GM18517 (cell line): Measurements from ENCODE around the gene MSI2.
"Not testable (repeated sequence)": the region's sequence is repeated elsewhere in the genome, so short reads cannot be mapped to it uniquely, and the experiment has no call there.

Source experiments
- ATAC-seq: cut with Tn5 transposase; IDR thresholded peaks from one replicate; pipeline ENCODE4 v1.9.1; 2021; ENCODE audit warnings: mild to moderate bottlenecking, moderate library complexity; ENCODE audit not compliant: unreplicated experiment

MSI2 gene

GRCh38 chr17:57255776-57256681 is at the start of gene MSI2:
MSI2 (plus strand) TSS chr17:57256523; CDS start chr17:57256743, 220 bp downstream.
- no peak for ATAC-seq

GRCh38 chr17:57206928-57207327 is 49.4 kb upstream of the MSI2 start:
- ATAC-seq, result no peak

GRCh38 chr17:57207396-57207795 is 48.9 kb upstream of the MSI2 start:
- no peak for ATAC-seq

- no peak for ATAC-seq
Observed at GRCh38 chr17:57210224-57210553, 46.1 kb upstream of the MSI2 start.

DNA sequence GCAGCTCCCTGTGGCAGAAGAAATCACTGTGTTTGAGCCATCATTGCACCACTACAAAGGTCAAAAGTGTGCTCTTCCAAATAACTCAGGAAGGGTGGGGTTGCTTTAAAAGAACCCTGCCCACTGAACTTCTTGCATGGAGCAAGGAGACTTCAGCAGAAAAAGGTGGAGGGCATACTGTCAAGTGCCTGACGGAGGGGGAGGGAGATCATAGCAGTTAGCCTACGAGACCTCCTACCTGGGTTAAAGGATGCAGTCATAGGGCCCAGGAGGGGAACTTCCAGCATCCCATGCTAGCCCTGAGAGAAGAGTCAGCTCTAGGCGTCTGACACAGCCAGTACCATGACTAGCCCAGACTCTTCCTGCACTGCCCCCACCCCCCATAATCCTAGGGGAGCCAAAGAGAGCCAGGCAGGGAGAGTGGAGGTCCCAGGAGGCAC is 45.3 kb upstream of the MSI2 start:
- ATAC-seq, result no peak

- ATAC-seq, result no peak
Observed at GRCh38 chr17:57211543-57211942, 44.8 kb upstream of the MSI2 start.

DNA sequence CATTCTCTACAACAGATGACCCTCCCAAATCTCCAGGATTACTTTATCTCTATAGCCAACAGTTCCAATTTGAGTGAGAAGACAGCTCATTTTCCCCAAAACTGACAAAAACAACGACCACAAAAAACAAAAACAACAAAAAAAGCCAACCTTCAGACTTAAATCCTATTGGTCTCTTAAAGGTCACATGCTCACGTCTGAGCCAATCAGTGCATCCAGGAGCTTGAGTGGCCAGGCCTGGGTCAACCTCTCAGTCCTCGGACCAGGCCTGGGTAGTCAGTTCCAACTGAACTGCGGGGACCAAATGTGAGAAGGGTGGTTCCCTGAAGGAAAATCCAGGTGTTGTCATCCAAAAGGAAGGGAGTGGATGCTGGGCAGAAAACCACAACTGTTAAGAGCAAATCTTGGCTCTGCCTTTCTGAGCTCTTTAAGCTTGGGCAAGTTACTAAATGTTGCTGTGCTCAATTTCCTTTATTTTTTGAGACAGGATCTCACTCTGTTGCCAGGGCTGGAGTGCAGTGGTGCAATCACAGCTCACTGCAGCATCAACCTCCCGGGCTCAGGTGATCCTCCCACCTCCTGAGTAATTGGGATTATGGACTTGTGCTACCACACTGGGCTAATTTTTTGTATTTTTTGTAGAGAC is 43.0 kb upstream of the MSI2 start:
- ATAC-seq, result no peak

GRCh38 chr17:57215317-57215716 is 41.0 kb upstream of the MSI2 start:
- no peak for ATAC-seq

- ATAC-seq, result no peak
Observed at GRCh38 chr17:57221366-57222350, 34.7 kb upstream of the MSI2 start.

GRCh38 chr17:57222422-57222821 is 33.9 kb upstream of the MSI2 start:
- not testable (repeated sequence) for ATAC-seq

- ATAC-seq, result no peak
Observed at GRCh38 chr17:57225127-57225526, 31.2 kb upstream of the MSI2 start.

DNA sequence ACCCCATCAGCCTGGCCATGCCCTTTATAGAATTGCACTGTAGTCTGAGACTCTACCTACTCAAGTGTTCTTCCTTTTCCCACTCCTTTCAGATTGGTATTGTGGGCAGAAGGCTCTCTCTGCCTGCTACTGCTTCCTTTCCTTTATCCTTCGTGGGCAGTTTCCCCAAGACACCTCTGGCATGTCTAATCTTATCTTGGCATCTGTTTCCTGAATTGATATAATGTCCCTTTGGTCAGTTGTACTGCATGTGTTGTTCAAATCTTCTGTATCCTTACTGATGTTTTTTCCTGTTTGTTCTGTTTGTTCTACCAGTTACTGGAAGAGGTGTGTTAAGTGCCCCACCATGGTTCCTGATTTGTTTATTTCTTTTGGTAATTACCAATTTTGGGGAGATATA is 29.5 kb upstream of the MSI2 start:
- no peak for ATAC-seq

DNA sequence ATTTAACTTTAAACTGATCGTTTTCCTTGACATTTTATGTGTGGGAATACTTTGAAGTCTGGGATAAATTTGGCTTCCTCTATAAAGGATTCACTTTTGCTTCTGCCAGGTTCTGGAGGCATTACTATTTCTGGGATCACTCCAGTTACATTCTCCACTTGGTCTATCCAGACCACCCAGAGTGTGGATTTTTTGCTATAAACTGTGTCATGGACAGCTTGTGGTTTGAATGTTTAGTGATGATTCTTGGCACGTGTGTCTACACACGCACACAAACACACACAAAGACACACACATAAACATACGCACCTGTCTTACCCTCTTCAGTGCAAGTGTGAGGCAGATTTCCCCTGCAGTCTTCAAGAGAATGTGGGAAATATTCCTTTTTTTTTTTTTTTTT is 27.4 kb upstream of the MSI2 start:
- ATAC-seq, result no peak

- no peak for ATAC-seq
Observed at GRCh38 chr17:57234061-57234738, 22.1 kb upstream of the MSI2 start.

GRCh38 chr17:57234739-57235092 is 21.6 kb upstream of the MSI2 start:
- ATAC-seq, result no peak

DNA sequence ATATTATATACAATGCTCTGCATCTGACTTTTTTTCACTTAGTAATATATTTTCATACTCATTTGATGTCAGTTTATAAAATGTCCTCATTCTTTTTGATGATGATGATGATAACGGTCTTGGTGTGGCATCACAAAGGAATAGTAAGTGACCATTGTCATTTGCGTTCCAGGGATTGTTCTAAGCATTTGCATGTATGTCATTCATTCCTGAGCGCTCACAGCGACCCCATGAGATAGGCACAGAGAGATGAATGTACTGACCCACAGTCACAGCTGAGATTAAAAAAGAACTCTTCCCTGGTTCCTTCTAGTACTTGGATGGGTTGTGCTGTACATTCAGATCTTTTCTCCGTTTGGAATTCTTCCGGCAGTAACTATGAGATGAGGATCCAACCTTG is 21.2 kb upstream of the MSI2 start:
- ATAC-seq, result no peak

DNA sequence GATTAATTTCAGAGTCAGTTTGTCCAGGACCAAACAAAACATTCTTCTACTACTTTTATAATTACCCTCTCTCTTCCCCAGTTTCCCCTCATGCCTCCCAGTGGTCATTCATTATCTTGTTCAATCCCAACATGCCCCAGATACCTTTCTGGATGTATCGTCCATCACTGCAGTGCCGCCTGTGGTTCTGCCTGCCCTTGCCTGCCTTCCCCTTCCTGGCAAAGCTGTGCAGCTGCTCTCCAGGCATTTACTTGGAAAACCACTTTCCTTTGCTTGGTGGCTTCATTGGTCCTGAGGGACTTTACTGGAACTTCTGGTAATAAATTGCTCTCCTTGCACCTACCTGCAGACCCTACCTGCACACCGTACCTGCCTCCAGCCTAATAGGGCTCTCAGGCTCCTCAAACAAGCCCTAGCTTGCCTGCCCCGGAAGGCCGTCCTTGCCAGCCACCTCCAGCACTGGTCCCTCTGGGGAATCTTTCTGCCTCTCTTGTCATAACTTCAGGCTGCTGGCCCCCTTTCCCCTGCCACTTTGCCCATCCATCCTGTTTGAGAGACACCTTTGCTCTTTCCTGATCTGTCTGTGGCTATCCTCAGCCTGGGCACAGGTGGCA is 19.5 kb upstream of the MSI2 start:
- ATAC-seq, result no peak

- ATAC-seq, result no peak
Observed at GRCh38 chr17:57240648-57241047, 15.7 kb upstream of the MSI2 start.

GRCh38 chr17:57242148-57242547 is 14.2 kb upstream of the MSI2 start:
- ATAC-seq, result no peak

DNA sequence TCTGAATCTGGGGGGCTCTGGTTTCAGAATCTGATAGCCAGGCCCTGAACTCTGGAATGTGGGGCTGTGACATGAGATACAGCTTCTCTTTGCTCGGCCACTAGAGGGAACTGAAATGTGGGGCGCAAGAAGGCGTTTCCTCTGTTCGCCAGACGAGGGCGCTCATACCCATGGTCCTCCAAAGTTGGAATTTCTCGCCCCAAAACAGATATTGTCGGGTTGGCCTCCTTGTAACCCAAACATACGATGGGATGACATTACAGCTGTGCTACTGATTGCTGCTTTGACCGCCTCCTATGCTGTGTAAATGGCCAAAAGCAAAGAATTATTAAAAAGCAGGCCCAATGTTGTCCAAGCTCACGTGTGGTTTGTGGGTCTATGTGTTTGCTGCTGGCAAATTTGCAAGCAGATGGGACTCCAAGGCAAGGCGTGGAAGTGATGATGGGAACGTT is 13.1 kb upstream of the MSI2 start:
- no peak for ATAC-seq
